Smooth muscle cell of the umbilical artery (primary cell): Measurements from ENCODE around the gene ZNF24. TPM values are rescaled to one million over a fixed set of nuclear protein-coding genes. Genes with fewer than 3 reads are reported as not detected.

ENCODE experiments used
- total RNA-seq: library from RNA; depleted of rRNA; stranded (reverse); fragments of >200 nt; gene quantifications from 2 replicates; pipeline ENCODE4 v1.2.3, GENCODE V29; 2014

The ZNF24 gene
- 32.4 and 36.2 TPM in 2 replicates for total RNA-seq

DNA sequence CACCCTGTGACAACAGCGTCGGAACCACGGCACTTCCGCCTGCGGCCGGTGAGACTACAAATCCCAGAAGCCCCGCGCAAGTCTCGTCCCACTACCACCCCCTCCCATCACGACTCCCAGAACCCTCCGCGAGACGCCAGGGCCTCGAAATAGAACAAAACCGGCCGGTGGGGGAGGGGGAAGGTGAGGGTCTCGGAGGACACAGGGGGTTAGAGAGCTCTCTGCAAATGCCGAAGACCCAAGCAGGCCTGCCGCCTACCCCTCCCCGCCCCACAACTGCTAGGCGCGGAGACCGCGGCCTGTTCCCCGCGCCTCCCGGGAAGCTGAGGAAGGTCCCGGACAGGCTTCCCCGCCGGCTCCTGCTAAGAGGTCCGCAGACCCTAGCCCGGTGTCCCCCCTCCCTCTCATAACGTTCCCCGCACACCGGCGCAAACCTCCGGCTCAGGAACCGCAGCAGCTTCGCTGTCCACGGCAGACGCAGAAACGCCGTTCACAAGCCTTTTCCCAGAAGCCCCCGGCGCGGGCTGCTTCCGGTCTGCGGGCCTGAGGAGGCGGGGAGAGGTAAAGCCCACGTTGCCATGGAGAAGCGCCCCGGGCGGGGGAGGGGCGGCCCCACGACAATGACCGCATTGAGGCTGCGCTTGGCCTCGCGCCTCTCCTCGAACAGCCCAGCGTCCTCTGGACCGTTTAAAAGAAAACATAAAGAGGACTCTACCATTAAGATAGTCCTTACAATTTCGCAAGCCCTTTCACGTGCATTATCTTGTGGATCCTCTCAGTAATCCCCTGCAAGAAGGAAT is at the start of gene ZNF24:
ZNF24 (minus strand) TSS at position 485 of the 800 bp plus-strand sequence. CDS start 3,770 bp downstream, outside the sequence.

DNA sequence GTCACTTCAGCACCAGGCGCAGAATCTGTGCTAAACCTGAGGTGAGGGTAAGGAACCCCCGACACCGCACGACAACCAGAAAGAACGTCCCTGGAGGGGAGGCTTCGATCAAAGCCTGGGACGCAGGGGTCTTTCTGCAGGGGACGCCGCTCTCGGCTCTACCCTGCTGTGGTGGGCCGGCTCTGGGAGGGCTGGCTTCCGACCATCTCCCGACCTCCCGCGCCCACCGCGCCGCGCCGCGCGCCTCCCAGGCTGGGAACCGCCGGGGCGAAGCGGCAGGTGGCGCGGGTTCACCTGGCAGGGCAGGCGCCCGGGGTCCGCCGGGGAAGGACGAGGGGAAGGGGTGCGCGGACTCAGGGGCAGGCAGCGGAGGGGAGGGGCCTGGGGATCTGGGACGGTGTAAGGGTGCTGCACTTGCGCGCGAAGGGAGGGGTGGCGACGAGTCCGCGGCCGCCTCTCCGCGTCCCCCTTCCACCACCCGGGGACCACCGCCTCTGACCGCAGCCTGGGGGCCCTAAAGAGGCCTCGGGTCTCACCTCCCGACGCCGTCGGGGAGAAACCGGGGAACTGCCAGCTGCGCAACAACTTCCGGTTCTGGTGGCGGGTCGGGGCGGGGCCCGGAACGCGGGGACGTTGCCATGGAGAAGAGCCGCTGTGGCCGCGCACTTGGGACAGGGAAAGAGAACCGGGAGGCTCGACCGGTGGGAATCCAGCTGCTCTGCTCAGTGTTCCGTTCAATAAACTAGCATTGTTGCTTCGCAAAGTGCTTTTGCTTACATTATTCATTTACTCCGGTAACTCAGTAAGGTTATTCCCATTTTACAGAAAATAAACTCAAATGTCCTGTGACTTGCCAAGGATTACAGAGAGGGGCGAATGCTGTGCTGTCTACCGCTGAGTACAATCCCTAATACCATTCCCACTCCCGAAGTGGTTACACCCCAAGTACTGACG is 32.8 kb upstream of the ZNF24 start, which contains the start of gene ZNF396:
ZNF396 (minus strand) TSS at position 596 of the 954 bp plus-strand sequence. CDS start 3,045 bp downstream, outside the sequence.

DNA sequence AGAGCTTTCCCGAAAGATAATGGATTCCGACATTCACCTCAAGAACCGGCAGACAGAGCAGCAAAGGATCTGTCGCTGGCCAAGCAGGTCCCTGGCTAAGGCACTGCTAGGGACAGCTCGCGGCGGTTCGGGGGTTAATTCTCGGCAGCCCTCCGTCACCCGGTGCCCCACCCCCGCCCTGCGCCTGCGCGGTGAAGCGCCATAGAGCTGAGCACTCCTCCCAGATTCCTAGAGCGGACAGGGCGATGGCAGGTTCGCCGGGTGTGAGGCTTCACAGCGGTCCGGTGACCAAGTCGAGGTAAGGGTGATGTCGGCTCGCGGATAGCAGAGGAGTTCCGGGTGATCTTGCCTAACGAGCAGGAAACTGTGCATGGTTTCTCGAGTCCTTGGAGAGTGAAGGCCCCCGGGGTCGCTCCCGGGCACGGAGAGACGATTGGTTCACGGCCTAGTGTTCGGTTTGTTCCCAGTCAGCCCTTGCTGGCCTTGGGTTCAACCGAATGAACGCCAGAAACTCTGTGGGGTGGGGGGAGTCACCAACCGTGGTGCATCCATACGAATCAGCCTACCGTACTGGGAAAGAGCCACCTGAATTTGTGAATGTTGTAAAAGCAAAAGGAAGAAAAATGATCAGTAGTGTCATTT is 54.0 kb downstream of the ZNF24 start, which contains the start of gene ZSCAN30:
ZSCAN30 (minus strand) TSS at position 136 of the 642 bp plus-strand sequence. CDS start 25,877 bp downstream, outside the sequence.

Other genes starting within 250 kb of the ZNF24 start
- 15.8 and 17.2 TPM in 2 replicates for gene ZNF397, start 103.4 kb downstream of the ZNF24 start, total RNA-seq
- gene ZSCAN30, start 54.2 kb downstream of the ZNF24 start, total RNA-seq: 14.8 and 16.4 TPM in 2 replicates
- gene ZNF396, start 32.9 kb upstream of the ZNF24 start, total RNA-seq: 0.65 and 1.8 TPM in 2 replicates
- 2.7 and 5.6 TPM in 2 replicates for gene INO80C, start 153.5 kb upstream of the ZNF24 start, total RNA-seq
- 65.9 and 158 TPM in 2 replicates for gene GALNT1, start 237.3 kb upstream of the ZNF24 start, total RNA-seq